Stimulated activated CD8-positive, alpha-beta memory T cell treated with anti-CD3 and anti-CD28 coated beads, Interleukin-7, amount 100 ng/mL, for 1 hour (primary cell): ENCODE data around the gene PYGL.
"Not testable (repeated sequence)": the region's sequence is repeated elsewhere in the genome, so short reads cannot be mapped to it uniquely, and the experiment has no call there.

Source experiments
- DNase-seq, 2 donors: peaks; one replicate each; pipeline ENCODE4 v3.0.0-alpha.2; 2020; ENCODE audit warnings: low read depth in 2 of 2

The PYGL gene

DNA sequence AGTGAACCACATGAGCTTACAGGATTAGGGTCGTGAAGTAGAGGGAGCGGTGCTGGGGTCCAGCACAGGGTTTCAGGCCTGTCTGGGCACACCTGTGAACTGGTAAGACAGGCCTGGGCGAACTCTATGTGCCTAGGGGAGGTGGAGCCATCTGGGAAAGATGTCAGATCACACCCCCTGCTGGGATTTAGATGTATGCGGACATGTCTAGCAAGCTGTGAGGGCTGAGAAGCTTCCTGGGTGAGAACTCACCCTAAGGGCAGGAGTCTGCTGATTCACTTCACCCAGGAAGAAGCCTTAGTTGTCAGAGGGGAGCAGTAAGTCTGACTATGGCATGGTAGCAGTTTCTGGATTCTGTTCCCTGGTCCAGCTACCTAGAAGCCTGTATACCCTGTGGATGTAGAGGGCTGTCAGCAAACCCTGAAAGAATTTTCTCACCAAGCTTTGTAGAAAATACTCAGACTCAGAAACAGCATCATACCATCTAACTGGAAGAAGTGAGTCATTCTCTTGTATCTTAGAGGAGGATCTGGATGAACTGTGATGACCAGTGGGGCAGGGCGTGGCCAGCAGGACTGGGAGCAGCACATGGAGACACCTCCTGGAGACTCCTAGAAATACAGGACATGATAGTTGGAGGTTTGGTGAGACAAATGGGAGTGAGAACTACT, 11.2 kb upstream of the PYGL start:
- DNase-seq: no peak

DNA sequence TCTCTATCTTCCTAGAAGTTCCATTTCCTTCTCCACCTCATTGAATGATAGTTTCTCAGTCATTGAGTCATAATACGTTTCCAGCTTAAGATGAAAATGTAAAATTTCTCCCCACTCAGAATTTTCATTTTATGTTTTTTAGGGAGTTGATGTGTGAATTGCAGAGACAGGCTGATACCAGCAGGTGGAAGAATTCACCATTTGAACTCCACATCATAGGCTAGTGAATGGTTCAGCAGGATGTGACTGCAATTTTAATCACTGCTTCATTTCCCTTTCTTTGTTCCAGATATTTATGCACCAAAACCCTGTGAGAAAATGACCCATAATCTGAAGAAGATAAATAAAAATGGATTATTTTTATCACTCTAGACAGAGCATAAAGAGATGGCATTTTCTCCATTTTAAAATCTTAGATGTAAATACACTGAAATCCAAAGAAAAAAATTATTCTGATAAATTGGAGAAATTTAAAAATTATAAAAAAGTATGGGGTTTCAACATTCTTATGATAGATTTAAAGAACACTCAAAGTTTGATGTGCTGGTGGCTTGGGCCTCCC, 10.6 kb upstream of the PYGL start:
- DNase-seq: no peak

DNA sequence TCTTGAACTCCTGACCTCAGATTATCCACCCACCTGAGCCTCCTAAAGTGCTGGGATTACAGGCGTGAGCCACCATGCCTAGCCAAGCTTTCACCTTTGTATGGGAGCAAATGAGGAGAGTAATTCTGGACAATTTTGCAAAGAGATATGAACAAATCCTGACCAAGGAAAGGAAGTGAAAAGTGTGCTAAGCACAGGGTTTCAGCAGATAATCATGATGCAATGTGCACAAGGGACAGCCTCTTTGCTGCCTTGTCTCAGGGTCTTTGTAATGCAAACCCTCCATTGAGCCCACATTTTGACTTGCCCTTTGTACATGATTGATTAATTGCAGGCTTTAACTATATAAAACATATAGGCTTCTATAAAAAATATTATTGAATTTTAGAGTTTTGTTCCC, 9.2 kb upstream of the PYGL start:
- DNase-seq: no peak

DNA sequence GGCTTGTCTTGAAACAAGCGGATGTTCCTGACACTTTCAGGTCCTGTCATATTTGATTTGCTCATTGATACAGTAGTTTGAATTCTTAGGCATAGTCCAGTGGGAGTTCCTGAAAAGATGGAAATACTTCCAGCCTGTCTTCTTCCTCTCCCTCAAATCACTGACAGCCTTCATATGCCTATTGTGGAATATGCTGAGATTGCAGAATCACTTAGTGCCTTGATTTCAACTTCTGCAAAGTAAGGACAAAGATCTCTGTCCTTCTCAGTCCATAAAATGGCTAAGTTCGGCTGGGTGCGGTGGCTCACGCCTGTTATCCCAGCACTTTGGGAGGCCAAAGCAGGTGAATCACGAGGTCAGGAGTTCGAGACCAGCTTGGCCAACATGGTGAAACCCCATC, 6.7 kb upstream of the PYGL start:
- no peak for DNase-seq

DNA sequence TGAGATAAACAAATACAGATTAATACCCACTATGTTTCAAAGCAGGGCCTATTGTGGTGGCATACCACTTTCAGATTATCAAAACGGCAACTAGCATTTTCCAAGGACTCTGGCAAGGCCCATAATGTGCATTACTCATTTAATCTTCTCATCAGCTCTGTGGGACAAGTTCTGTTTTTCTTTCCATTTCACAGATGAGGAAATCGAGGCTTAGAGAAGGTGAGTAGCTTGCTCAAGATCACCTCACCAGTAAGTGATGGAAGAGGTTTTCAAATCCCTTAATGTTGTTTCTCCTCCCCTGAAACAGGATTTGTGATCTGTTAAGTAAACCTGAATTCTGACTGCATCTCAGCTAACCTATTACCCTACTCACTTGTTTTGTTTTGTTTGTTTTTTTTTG, 3.9 kb upstream of the PYGL start:
- no peak for DNase-seq

DNA sequence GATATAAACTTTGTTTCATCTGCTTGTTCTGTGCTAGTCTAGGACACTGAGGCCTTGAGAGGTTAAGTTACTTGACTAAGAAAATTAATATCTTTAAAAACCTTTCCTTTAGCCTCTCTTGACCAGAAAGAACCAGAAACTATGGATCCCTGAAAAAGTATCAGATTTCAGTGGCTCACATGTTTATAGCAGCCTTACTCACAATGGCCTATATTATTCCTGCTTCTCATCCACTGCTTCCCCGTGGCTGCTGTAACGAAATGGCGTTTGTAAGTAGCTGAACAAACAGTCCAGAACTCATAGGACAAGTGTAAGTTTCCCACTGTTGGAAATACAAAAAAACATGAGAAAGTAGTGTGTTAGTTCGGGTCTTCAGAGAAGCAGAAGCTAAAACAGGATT, 3.2 kb upstream of the PYGL start:
- no peak for DNase-seq

DNA sequence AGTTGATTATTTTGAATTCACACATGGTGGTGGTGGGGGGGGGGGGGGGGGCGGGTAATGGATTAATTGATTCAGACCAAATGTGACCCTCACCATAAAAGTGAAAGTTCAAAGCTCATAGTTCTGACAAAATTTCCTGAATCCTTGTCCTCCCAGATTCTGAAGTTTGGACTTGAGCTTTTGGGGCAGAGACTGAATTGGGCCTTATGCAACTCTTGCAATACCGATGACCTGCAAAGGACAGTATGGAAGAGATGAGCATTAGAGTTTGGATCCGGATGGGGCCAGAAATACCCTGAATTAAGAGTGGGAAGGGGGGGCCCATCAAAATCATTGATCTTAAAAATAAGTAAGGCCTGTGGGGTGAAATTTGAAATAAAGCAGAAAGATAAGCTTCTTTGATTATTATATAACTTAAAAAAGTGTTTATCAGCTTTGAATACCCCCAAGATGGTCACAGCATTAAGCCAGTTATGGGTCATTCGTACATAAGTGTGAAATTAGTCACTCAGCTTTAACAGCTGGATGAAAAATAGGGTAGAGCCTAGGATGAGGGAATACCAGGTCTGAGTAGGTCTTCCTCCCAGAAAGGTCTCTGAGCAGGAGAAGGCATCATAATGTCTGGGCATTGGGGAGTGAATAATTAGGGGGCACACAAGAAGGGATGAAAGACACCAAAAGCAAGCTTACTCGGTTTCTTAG, 2.1 kb upstream of the PYGL start:
- no peak for DNase-seq

DNA sequence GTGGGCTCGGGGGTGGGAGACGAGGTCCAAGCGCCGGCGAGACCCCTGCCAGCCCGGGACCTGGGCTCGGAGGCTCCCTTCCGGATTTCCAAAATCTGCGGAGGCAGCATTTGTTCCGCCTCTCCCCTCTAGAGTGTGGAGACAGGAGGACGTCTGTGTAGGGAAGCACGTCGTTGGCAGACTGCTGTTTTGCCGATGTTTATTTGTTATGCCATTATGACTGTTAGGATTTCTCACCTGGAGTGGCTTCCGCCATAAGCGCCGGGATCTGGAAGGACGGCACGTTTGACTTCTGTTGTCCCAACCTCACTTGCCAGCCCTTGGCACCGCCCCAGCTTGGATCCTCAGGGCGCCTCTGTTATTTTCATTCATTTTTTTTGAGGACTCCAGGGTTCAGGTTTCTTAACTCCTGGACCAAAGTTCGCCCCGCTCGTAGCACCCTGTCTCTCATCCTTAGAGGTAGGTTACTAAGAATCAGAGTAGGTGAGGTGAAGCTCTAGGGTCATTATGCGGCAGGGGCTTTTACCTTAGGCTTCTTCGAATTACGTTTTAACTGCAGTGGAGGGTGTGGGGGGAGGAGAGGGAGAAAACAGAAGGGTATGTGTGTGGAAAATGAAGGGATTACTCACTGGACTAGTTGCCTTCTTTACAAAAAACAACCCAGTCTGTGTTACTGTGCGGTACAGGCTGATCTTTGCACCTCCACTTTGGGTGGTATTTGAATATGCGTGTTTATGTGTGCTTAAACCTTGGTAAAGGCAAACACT, 547 bp upstream of the PYGL start:
- no peak for DNase-seq

DNA sequence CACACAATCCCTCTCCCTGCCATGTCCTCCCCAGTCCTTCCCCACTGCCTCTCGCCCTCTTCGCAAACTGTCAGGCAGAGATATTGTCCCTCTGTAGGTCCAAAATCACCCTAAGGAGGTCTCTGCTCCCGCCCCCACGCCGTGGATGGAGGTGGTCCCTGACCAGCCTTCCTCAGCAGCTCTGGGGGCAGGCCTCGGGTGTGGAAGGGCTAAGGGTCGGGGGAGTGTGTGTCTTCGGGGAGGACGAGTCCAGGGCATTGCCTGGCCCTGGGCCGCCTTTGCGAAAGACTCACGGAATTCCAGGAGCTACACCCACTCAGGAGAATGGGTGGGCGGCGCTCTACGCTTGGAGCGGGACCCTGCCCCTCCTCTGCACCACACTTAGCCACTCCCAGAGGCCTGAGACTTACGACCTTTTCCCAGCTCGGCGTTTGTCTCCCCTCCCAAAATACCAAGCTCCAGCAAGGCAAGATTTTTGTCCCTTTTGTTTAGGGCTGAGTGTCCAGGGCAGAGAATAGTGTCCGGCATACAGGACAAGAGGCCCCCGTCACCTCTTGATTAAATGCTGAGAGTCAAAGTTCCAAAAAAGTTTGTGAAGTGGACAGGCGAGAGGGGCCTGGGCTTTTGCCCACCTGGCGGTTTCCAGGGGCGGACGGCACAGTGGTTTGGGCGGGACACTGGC, 881 bp downstream of the PYGL start:
- no peak for DNase-seq

DNA sequence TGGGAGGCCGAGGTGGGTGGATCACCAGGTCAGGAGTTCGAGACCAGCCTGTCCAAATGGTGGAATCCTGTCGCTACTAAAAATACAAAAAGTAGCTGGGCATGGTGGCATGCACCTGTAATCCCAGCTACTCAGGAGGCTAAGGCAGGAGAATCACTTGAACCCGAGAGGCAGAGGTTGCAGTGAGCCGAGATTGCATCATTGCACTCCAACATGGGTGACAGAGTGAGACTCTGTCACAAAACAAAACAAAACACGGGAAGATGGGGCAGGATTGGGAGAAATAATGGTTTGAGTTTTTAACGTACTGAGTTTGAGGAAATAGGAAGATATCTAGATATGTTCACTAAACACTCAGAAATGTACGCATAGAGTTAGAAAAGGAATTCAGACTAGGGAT, 2.6 kb downstream of the PYGL start:
- DNase-seq: not testable (repeated sequence)

DNA sequence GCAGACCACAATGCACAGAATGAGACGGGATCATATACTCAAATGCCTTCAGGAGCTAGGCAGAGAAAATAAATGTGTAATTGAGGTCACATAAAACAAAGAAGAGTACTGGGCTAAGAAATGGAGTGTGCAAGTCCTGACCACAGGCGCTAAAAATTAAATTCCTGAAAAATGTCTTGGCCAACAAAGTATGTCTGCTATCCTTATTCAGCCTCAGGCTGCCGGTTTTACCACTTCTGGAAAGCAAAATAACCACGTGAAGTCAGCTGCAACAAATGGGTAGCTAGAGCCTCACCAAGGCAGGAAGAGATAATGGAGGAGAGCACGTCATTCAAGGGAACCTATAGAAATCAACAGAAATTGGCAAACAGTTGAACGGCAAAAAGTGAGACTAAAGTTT, 3.1 kb downstream of the PYGL start:
- DNase-seq: no peak

DNA sequence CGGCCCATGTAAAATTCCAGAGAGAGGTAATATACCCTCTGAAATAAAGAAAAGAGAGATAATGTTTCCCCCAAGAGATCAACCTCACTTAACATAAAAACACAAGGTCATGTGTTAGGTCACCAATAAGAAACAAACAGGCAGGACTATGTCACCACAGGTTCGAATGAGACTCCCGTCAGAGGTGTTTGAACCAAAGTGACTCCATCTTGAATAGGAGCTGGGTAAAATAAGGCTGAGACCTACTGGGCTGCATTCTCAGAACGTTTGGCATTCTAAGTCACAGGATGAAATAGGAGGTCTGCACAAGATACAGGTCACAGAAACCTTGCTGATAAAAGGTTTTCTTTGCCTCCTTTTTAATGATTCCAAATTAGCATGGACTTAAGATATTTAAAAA, 6.5 kb downstream of the PYGL start:
- no peak for DNase-seq

DNA sequence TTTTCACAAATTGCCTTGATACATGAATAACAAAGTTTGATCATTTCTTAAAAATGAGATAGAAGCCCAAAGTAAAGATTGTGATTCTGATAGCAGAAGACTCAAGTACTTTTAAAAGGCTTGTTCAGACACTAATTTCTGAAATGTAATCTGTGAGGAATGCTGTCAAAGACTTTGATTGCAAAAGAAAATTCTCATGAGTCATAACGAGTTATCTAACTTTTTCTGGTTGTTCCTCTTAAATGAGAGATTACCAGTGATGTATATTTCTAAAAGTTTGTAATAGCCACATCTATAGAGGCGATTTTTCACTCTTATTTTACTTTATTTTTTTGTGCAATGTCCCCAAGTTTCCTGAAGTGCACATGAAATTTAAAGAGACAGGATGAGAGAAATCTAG, 7.0 kb downstream of the PYGL start:
- DNase-seq: no peak

DNA sequence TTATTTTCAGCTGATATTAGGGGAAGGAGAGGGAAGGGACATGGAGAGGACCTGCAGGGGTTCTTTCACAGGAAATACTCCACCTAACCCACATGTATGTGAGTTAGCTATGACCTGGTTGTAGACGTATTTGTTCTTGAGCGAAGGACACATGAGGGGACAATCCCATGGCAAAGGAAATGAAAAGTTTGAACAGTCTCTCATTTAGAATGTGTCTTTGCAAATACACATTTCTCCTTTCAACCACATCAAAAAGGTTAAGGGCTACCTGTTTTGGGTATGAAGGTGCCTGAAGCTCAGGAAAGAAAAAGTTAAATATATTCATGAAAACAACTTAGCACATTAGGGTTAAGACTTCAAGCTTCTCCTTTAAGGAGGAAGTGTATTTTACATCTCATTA, 7.4 kb downstream of the PYGL start:
- no peak for DNase-seq

DNA sequence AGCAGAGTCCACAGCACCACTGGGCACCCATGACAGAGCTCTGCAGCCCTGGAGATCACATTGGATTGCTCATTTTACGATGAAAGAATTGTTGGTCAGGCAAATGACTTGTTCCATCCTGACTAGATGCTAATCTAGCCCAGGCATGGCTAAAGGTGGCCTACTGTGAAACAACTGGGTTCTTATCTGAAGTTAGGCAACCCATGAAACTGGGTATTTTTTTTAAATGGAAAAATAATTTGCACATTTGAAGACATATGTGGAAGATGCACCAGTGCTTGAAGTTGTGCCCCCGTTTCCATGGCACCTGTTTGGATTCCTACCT, 8.3 kb downstream of the PYGL start:
- DNase-seq: no peak

DNA sequence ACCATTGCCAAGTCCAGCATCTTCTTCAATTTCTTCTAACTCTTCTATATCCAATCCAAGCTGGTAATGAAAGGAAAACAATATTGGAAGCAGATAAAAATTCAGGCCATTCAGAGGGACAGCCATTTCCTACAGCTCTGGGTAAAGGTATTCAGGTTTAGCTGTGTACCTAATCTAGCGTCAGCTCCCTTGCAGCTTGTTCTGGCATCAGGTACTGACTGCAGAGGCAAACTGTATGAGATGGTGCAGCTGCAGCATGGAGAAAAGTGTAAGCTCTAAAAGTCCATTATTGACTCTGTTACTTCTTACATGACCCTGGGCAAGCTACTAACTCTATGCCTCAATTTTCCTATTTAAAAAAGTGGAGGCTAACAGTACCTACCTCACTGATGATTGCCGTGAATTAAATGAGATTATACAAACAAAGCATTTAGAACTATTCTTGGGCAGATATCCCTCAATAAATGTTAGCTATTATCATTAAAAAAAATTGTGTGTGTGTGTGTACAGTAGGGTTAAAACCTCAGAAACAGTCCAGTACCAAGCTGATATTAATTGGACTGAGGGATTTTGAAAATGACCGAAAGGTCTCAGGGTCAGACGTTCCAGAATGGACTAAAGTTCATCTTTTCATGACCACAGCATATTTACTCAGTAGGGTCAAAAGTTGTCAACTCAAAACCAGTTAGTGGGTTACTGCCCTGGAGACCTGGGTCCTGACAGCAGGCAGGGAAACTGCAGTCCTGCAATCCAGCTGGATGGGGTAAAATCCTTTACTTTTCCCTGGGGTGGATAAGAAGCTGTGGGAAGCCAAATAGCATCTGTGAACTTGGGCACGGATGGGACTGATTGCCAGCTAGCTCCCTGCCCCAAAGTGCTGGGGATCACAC, 8.9 kb downstream of the PYGL start:
- DNase-seq: no peak

DNA sequence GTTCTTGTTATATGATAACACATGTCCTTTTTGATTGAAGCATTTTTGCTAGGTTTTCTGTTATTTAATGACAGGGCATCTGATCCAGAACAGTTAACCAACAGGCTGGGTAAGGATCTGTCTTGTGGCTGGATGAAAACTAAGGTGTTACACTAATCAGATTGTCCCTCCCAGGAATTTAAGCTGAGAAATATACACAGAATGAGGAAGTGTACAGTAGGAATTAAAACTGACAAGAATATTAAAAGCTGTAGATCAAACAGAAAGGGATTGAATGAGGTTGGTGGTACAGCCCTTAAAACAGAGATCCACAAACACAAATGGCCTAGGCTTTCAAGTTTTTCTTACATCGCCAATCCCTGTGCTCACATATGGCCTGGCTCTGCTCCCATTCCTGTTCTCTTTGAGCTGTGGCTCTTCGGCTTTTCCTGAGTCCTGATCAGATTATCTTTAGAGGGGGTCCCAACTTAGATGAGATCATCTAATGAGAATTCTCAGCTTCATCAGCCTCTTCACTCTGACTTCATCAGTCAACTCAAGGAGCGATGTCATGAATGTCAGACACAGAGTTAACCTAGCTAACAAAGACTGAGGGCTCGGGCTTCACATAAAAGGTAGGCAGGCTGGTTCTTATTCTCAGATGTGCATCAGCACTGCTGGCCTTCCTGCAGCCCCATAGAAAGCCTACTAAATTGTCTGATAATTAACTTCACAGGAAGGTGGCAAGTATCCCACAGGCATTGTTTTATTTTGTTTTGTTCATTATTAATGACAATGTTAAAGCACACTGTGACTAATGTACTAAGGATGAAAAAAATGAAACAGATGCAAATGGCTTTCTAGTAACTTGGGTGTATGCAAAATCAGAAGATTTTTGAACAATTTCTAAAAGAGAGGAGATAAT, 11.4 kb downstream of the PYGL start:
- no peak for DNase-seq

DNA sequence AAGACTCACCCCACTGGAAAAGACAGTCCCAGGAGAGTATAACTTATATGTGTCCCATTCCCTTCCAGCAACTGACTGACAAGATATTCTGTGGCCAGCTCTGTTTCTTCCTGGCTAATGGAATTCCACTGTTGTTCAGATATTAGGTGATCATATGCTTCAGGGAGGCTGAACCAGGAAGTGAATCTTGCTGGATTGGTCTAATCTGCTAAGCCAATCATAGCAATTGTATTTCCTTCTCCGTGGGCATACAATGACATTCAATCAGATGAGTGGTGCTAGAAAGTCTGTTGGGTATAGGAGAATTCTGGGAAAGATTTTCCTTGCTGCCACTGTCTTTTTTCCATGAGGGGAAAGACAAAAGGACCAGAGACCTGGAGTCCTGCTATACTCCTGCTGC, 12.1 kb downstream of the PYGL start:
- no peak for DNase-seq

DNA sequence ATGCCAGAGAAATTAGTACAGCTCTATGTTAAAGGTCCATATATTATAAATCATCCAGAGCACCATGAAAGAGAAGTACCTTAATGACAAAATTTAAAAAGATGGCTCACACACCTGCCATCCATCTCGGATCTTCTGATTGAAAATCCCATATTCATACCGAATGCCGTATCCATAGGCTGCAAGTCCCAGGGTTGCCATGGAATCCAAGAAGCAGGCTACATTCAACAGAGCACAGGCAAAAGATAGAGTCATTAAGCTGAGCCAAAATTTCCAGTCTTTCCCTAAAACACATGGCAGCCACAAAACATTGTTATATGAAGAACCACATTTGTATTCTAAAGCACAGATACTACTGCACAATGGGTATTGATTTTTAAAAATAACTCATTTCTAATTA, 12.7 kb downstream of the PYGL start:
- no peak for DNase-seq

DNA sequence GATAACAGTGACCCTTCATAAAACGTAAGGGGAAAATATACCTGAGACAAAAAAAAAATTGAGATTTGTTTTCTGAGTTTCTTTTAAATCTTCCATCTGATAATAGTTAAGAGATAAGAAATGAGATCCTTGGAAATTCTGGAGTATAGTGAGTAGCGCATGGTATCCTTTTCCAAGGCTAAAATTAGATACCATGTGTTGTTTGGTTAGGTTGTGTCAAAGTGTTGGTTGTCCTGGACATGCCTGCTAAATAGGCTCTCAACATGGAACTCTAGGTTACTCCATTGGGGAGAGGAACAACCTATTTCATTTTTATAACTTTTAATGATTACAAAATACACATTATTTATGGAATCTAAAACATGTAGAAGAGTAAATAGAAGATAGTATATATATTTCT, 14.8 kb downstream of the PYGL start:
- no peak for DNase-seq
